HG03442 (cell line): ENCODE results near the gene TH.

Experiments used
- ATAC-seq: cut with Tn5 transposase; IDR thresholded peaks from one replicate; pipeline ENCODE4 v1.9.1; 2021; ENCODE audit warnings: mild to moderate bottlenecking, moderate library complexity; ENCODE audit not compliant: unreplicated experiment

The TH gene

GRCh38 chr11:2163428-2163978 is 8.1 kb downstream of the TH start:
- ATAC-seq: no peak

- no peak for ATAC-seq
These were observed 10.8 kb downstream of the TH start, which contains the start of gene INS for GRCh38 chr11:2160736-2161259. INS (minus strand) TSS chr11:2161209; CDS start chr11:2160971, 238 bp downstream.

- ATAC-seq: no peak
These were observed 11.8 kb downstream of the TH start for GRCh38 chr11:2159536-2160413.

GRCh38 chr11:2158966-2159365 is 12.6 kb downstream of the TH start:
- ATAC-seq: no peak

- no peak for ATAC-seq
These were observed 13.3 kb downstream of the TH start for GRCh38 chr11:2158296-2158737.

DNA sequence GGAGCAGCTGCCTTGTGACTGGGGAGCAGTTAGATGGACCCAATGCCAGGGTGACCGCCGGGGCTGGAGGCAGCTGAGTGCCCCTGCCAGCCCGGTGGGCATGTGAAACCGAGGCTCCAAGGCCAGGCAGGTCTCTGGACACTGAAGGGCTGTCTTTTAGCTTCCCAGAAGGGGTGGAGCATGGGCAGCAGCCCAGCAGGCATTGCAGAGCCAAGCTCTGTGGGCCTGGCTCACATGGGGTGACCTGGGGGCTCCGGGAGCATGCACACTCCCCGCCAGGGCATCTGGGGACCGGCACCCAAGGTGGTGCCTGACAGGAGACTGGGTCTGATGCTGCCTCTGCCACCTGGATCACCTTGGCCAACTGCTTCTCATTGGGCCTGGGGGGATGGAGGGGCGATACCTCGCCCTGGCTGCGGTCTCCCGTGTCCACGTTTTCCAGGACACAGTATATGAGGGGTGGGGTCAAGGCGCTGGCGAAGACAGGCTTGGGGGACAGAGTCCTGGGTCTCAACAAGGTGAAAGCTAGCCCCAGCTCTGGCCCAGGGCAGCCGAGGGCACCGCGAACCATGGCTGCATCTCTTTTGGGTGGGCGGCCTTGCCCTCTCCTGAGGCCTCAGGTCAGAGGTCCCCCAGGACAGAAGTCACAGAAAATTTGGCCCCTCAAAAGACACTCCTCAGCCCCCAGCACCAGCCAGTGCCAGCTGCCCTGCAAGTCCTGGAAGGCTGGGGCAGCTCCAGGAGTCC is 14.1 kb downstream of the TH start:
- no peak for ATAC-seq

- ATAC-seq: no peak
These were observed 15.0 kb downstream of the TH start for GRCh38 chr11:2156416-2157182.

DNA sequence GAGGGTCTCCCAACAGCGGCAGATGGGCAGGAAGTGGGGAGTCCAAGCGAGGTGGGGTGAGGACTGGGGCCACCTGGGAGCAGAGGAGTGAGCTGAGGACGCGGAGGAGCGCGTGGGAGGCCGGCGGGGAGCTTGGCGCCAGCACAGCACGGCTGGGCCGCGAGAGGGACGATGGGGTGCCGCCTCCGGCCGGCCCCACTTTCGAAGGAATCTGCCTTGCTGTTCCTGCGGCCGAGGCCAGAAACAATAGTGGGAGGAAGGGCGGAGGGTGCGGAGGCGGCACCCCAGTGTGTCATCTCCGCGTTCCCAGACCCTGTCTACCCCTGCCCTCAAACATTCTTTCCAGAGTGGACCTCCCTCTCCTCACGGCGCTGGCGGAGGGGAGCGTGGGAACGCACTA is 16.1 kb downstream of the TH start:
- ATAC-seq: no peak

GRCh38 chr11:2154889-2155288 is 16.7 kb downstream of the TH start:
- ATAC-seq: no peak

DNA sequence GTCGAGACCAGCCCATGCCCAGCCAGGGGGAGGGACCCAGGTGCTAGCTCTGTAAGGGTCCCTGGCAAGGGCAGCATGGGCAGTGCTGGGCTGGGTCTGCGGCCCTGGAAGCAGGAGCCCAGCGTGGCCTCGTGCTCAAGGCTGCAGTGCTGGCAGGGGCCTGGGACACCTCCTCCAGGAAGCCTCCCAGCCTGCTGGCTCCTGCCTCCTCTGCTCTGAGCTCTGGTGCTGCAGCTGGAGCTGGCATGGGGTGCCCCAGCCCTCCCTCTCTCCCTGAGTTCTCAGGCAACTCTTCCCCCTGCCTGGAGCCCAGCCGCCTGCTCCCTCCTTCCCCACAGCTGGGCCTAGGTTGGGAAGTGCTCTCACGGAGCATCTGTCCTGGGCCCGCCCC is 17.4 kb downstream of the TH start:
- ATAC-seq: no peak

DNA sequence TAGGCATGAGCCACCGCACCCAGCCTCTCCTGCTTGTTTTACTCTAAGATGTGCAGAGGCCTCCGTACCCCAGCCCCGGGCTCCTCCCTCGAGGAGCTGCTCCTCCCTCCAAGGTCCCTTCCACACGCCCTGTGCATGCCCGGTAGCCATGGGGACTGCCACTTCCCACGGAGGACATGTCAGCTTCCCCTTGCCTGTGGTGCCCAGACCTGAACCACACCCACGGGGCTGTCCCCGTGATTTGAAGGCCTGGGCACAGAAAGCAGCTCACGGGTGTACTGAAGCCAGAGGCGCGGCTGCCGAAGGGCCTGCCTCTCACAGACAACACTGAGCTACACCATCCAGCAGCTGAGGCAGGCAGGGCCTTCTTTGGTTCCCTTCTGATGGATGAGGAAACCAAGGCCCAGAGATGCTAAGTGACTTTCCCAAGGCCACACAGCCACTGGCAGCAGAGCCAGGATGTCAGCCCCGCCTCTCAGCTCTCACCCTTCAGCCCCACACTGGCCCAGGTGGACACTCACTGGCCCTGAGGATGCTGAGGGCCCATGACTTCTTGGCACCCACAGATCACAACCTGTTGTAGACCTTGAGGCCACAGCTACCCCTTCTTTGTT is 17.9 kb downstream of the TH start:
- ATAC-seq: no peak

DNA sequence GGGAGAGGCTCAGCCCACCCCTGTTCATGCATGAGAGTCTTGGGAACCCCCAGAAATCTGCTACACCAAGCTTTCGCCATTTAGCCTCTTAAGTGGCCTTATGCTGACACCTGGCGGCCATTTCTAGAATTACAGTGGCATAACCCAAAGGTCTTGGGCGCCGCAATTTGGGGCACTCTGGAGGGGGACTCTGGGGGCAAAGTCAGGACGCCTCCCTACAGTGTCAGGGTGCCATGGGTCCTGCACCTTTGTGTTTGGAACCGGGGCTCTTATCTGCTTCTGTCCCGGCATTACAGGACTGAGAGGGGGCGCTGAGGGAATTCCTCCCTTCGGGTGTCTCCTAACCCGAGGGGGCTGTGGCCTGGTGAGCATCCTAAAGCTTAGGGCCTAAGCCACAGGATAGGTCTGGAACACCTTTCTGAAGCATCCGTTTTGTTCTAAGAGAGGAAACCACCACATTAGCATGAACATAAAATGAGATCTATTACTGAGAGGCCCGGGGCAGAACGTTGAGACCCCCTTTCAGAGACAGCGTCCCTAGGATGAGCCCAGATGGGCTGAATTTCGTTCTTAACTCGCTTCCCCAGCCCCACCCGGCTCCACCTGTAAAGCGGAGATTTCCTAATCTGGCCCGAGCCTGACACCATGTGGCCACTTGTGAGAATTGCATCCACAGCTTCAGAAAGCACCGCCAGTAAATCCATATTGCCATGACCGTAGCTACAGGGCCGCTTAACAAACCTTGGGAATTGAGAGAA is 19.9 kb downstream of the TH start:
- no peak for ATAC-seq

DNA sequence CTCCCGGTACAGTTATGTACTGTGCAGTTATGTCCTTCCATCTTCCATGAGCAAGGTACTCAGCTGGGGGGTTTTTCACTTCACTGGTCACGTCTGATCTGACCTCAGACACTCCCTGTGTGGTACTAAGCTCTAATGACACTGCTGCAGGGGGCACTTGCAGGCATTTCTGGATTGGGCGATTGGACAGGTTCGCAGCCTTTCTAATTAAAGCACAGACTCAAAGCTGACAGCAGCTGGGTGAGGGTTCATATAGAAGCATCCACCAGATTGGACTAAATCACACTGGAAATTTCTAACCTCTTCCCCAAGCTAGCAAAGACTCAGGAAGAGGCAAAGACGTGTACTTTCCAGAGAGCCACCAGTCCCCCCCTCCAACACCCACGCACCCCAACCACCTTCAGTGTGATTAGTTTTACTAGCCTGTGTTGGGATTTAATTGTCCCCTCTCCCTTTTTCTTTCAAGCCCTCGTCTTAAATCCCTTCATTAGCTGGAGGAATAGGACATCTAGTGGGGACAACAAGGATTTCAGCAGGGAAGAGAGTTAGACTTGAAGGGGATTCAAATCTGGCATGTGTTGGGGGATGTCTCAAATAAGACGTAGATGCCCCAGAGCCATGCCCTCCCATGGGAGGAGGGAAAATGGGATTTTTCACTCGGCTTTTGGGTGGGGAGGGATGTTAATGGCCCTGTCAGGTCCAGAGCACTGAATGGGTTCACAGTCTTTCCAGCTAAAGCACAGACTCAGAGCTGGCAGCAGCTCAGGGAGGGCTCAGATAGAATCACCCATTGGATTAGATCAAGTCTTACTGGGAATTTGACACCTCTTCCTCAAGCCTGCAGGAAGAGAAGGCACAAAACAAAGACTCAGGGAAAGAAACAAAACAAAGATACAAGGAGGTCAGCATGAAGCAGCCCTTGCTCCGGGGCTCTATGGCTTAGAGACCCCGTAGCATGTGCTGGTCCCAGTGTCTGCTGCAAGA is 21.5 kb downstream of the TH start:
- ATAC-seq: no peak

DNA sequence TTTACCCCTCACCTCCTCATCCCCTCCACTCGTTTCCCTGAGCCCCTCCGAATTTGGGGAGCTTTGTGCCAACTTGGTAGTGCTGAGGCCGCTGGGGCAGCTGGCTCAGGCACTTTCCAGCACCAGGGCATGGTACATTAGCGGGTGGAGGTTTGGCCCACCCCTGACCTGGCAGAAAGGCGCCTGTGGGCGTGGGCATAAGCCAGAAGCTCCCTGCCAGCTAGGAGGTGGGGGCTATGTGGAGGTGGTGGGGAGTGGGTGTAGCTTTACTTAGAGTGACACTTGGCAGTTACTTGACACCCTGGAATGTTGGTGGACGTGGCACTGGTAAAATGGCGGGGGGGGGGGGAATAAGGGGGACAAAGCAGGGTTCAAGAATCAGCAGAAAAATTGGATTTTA is 22.2 kb downstream of the TH start:
- no peak for ATAC-seq

- no peak for ATAC-seq
These were observed 23.0 kb downstream of the TH start for GRCh38 chr11:2148595-2148994.

GRCh38 chr11:2147391-2147790 is 24.2 kb downstream of the TH start:
- ATAC-seq: no peak

- no peak for ATAC-seq
These were observed 25.6 kb downstream of the TH start for GRCh38 chr11:2146051-2146450.

GRCh38 chr11:2144544-2145248 is 26.9 kb downstream of the TH start:
- ATAC-seq: no peak
